ENCODE results near the gene SOX4. TPM values are rescaled to one million over a fixed set of nuclear protein-coding genes. Genes with fewer than 3 reads are reported as not detected.

The SOX4 gene
- polyA plus RNA-seq, 1 of the 3 experiments (the other 2 are of a cell fraction), result 5.5 TPM

DNA sequence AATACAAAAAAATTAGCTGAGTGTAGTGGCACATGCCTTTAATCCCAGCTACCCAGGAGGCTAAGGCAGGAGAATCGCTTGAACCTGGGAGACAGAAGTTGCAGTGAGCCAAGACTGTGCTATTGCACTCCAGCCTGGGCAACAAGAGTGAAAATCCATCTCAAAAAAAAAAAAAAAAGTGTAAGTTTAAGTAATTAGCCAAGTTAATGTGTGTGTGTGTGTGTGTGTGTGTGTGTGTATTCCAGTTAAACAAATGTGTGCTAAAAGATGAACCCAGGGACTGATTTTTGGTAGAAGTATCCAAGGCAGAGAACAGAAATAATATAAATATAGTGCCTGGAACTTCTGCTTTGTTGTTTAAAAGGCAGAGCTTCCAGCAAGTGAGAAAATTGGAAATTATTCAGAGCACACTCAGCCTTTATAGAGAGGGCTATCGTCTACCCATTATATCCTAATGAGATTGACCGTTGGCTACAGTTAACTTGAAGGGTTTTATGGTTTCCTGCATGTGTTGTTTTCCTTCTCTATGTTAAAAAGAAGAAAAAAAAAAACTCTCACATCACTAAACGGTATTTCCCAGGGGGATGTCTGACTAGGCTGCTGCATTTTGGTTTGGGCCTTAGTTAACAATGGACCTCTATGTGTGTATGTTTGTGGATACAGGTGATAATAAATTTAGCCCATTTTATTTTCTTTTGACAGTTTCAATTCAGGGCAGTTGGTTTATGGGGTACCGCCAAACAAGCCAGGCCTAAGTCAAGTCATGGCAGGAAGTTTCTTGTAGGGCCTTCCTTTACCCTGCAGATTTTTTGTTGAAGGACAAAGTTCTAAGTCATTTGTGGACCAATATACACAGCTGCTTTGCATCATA lies 9.8 kb downstream of the SOX4 start:
- Histone ChIP-seq H3K36me3 (replicated peaks in 1 of 2; ENCODE audit: control insufficient read depth in 1 of 2, insufficient read depth in 2 of 2, low read length in 1 of 2) (peaks cover 16 to 20% of the 10 kb centered on the region in 2 experiments), H3K9me3 (no peaks in the 10 kb centered on the region), H3F3A (replicated peaks; ENCODE audit: insufficient read depth) (peaks cover 8% of the 10 kb centered on the region), H3K9me2 (no peaks in the 10 kb centered on the region), H3K4me1 (ENCODE audit: control insufficient read depth in 1 of 2, insufficient read depth in 2 of 2, low read depth in 1 of 2, low read length in 1 of 2) (peaks cover 7 to 16% of the 10 kb centered on the region in 2 experiments), H4K20me1 (ENCODE audit: insufficient read depth) (peaks cover 14% of the 10 kb centered on the region; the same call in 1 of the 2 replicates), H3K9ac (no peak overlapping the region), H3K4me3 (ENCODE audit: low read depth in 2 of 2, low read length in 1 of 2) (no peak overlapping the region), H3K27me3 (ENCODE audit: insufficient read depth) (no peaks in the 10 kb centered on the region), H3K4me2 (no peak overlapping the region), H3K79me2 (ENCODE audit: insufficient read depth) (peaks cover 21% of the 10 kb centered on the region), H3K27ac (ENCODE audit: low read depth in 2 of 2, low read length in 1 of 2) (no peak overlapping the region), H2AFZ (ENCODE audit: low read depth) (no peak overlapping the region)
- POLR2A ChIA-PET, result interaction anchor here (0.6 kb wide), 1 partner anchor 156 kb away, joined by 3 read pairs; no protein-coding TSS in a partner anchor
- no peak for DNase-seq
- TF ChIP-seq FOXM1 (IDR thresholded peaks at IDR 0.05; ENCODE audit: low read depth) (no peak), RCOR1 (IDR thresholded peaks at IDR 0.05; ENCODE audit: low read length) (no peak), IRF3 (IDR thresholded peaks at IDR 0.05; ENCODE audit: low read depth, low read length) (no peak), CTCF (IDR thresholded peaks at IDR 0.05) (no peak), EZH2phosphoT487 (IDR thresholded peaks at IDR 0.05; ENCODE audit: borderline replicate concordance, low read depth) (no peak), YY1 (IDR thresholded peaks at IDR 0.05; ENCODE audit: low read depth) (no peak), FOXJ3 (CRISPR knock-in tag; IDR thresholded peaks at IDR 0.05) (no peak), POLR2AphosphoS5 (IDR thresholded peaks at IDR 0.05; ENCODE audit: low read depth, low read length) (no peak), GABPA (IDR thresholded peaks at IDR 0.05; ENCODE audit: low read depth) (no peak), ZBTB33 (IDR thresholded peaks at IDR 0.05; ENCODE audit: borderline replicate concordance, low read depth) (no peak), TEAD4 (IDR thresholded peaks at IDR 0.05; ENCODE audit: borderline replicate concordance, insufficient read depth) (no peak), PBX3 (IDR thresholded peaks at IDR 0.05) (no peak)
- TF ChIP-seq, protein P1, sequence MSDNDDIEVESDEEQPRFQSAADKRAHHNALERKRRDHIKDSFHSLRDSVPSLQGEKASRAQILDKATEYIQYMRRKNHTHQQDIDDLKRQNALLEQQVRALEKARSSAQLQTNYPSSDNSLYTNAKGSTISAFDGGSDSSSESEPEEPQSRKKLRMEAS (IDR thresholded peaks at IDR 0.05; ENCODE audit: low read depth), result no peak
- CTCF ChIA-PET, result interaction anchor here (1.5 kb wide), 1 partner anchor 412 kb away, joined by 3 read pairs; no protein-coding TSS in a partner anchor
- WGBS (ENCODE audit: low lambda C conversion rate), result 91% methylated on average over 5 of the region's 5 CpGs
